Measurements from ENCODE around the gene HTR3D.

DNA sequence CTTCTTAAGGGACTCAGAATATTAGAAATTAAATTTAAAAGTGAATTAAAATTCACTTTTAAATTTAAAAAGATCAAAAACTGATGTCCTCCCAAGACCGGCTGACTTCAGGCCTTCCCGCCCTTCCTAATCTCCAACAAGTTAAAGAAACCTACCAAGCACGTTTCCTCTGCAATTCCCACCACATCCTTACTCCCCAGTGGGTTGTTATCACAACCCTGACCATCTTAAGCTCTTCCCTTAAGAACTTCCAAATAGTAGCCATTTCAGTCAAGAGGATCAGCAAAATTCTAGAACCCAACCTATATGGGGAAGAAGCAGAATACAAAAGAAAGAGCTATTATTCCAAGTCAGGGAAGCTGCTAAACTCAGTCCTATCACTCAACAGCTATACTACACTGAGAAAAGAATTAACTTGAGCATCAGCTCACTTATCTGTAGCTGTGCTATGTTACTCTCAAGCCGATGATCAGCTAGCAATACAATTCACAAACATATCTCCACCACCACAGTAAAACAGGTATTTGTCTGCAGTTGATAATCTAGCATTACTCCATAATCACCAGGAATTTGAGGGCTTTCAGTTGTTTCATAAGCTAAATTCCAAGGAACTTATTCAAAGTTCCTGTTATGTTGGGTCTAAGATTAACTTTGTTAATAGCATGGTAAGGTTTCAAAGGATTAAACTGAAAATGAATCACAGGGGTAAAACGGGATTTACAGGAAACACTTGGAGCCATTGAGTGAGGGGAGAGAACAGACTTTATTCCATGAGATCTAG lies 28.2 kb upstream of the HTR3D start:
- no peak for TF ChIP-seq POLR2AphosphoS5 (IDR thresholded peaks at IDR 0.05)
- TF ChIP-seq CTCF (IDR thresholded peaks at IDR 0.05), result no peak
- TF ChIP-seq EP300 (IDR thresholded peaks at IDR 0.05), result no peak
- no peak for TF ChIP-seq POLR2A (IDR thresholded peaks at IDR 0.05)
